OCI-LY1 (cell line): Measurements from ENCODE around the gene DOCK10.

Experiments
- CTCF ChIP-seq: fragments of 200-600 bp; sonication (generic), shearing (Covaris generic); IDR thresholded peaks from 2 replicates; pipeline ENCODE4 v1.5.1; 2017; ENCODE audit warnings: mild to moderate bottlenecking, antibody characterized with exemption, low read length, moderate library complexity, mixed read lengths
- EZH2 ChIP-seq: fragments of 200-600 bp; sonication (generic), shearing (Covaris generic); IDR thresholded peaks from 2 replicates; pipeline ENCODE4 v1.8.0; 2017; ENCODE audit warnings: borderline replicate concordance, mixed run types, mild to moderate bottlenecking, antibody characterized with exemption, low read length, moderate library complexity, mixed read lengths

GRCh38 chr2:225040856-225041206, 1.4 kb downstream of the DOCK10 start:
- TF ChIP-seq CTCF (no peak), EZH2 (no peak)
